K562 (cell line): Measurements from ENCODE around the gene PTPN9. TPM values are rescaled to one million over a fixed set of nuclear protein-coding genes. Genes with fewer than 3 reads are reported as not detected.

Experiments
- CCAR2 ChIP-seq: fragments of 200-400 bp; formaldehyde crosslinking; IDR thresholded peaks from 2 replicates; pipeline ENCODE4 v1.6.1; 2017; ENCODE audit warnings: mild to moderate bottlenecking, low read depth, low read length
- CREM ChIP-seq: IDR thresholded peaks from 2 replicates; pipeline ENCODE4 v1.6.1; 2014; ENCODE audit warnings: antibody characterized with exemption, low read depth
- ELF4 ChIP-seq: fragments of 450-650 bp; formaldehyde crosslinking; IDR thresholded peaks from 2 replicates; pipeline ENCODE4 v1.4.0; 2022; ENCODE audit warnings: missing genetic modification characterization
- HSF4 ChIP-seq: fragments of 250-450 bp; sonication (Bioruptor Pico); IDR thresholded peaks from 2 replicates; pipeline ENCODE4 v2.1.2; 2022; ENCODE audit warnings: mild to moderate bottlenecking, moderate library complexity, borderline replicate concordance
- KAT2B ChIP-seq: IDR thresholded peaks from one replicate; pipeline ENCODE4 v1.6.1; 2012; ENCODE audit warnings: low read depth, mild to moderate bottlenecking, control low read depth, inconsistent platforms, low read length, moderate library complexity
- MCM3 ChIP-seq: fragments of 450-650 bp; IDR thresholded peaks from 2 replicates; pipeline ENCODE4 v1.6.1; 2016
- MYBL2 ChIP-seq, 2 experiments: fragments of 450-650 bp in 1 of 2; sonication (generic) in 1 of 2; formaldehyde crosslinking in 1 of 2; IDR thresholded peaks; 2 replicates each; pipeline versions ENCODE4 v1.6.1 to v1.8.1; 2017 to 2022; ENCODE audit warnings: borderline replicate concordance in 1 of 2, inconsistent platforms in 1 of 2, low read depth in 1 of 2, mild to moderate bottlenecking in 1 of 2, missing genetic modification reagents in 1 of 2, moderate library complexity in 1 of 2
- PTRF ChIP-seq: fragments of 450-650 bp; IDR thresholded peaks from 2 replicates; pipeline ENCODE4 v1.6.1; 2016; ENCODE audit warnings: mild to moderate bottlenecking, missing genetic modification characterization, missing compliant biosample characterization
- SAFB ChIP-seq: fragments of 200-400 bp; formaldehyde crosslinking; IDR thresholded peaks from 2 replicates; pipeline ENCODE4 v1.6.1; 2017; ENCODE audit warnings: low read depth, low read length, borderline replicate concordance
- SIN3A ChIP-seq, 2 experiments: fragments of 150-350 bp in 1 of 2; IDR thresholded peaks; 2 replicates each; pipeline ENCODE4 v1.6.1; 2011 to 2016; ENCODE audit warnings: borderline replicate concordance in 2 of 2, low read depth in 2 of 2, low read length in 2 of 2, mild to moderate bottlenecking in 2 of 2, moderate library complexity in 2 of 2; ENCODE audit not compliant: control insufficient read depth in 1 of 2
- SREBF2 ChIP-seq: sonication (generic); formaldehyde crosslinking; IDR thresholded peaks from 2 replicates; pipeline ENCODE4 v1.4.0; 2020; ENCODE audit warnings: mild to moderate bottlenecking, missing genetic modification reagents
- ZBED1 ChIP-seq: IDR thresholded peaks from 2 replicates; pipeline ENCODE4 v1.6.1; 2014
- ZNF174 ChIP-seq: fragments of 250-450 bp; sonication (Bioruptor Pico); IDR thresholded peaks from 2 replicates; pipeline ENCODE4 v1.4.0; 2020; ENCODE audit warnings: mild to moderate bottlenecking
- ZNF764 ChIP-seq: fragments of 250-450 bp; sonication (Bioruptor Pico); IDR thresholded peaks from 2 replicates; pipeline ENCODE4 v1.4.0; 2020; ENCODE audit warnings: low read depth, mild to moderate bottlenecking, moderate library complexity
- ZNF780A ChIP-seq: fragments of 250-450 bp; sonication (Bioruptor Pico); IDR thresholded peaks from 2 replicates; pipeline ENCODE4 v1.5.0; 2021; ENCODE audit warnings: mild to moderate bottlenecking
- polyA plus RNA-seq, 8 experiments: library from polyadenylated mRNA; depleted of rRNA in 4 of 8; stranded (reverse) in 5 of 8; unstranded in 3 of 8; fragments of >200 nt; fragmentation: Nextera tagmentation in 2 of 8; fragmentation: Illumina TruSeq in 1 of 8; extraction: Ambion mirVana in 2 of 8; extraction: Trizol in 1 of 8; gene quantifications; 2 replicates each; pipeline versions ENCODE4 v1.2.1 to v1.2.3, GENCODE V29; 2011 to 2014; ENCODE audit warnings: inconsistent platforms in 1 of 8, missing spikeins in 1 of 8
- total RNA-seq, 7 experiments: library from RNA; depleted of rRNA in 6 of 7; stranded (reverse); fragments of >200 nt in 6 of 7; fragmentation: Illumina TruSeq in 2 of 7; extraction: Trizol in 2 of 7; gene quantifications; 2 replicates each; pipeline versions ENCODE4 v1.2.1 to v1.2.3, GENCODE V29; 2011 to 2021; ENCODE audit warnings: low replicate concordance in 1 of 7
- TF ChIP-seq, protein P1 (sequence below): sonication (generic); formaldehyde crosslinking; IDR thresholded peaks from 2 replicates; pipeline ENCODE4 v1.8.1; 2023; ENCODE audit warnings: missing genetic modification reagents, mild to moderate bottlenecking, borderline replicate concordance
- TF ChIP-seq, protein P2 (sequence below): sonication (generic); formaldehyde crosslinking; IDR thresholded peaks from 2 replicates; pipeline ENCODE4 v1.8.0; 2022; ENCODE audit warnings: mild to moderate bottlenecking, missing genetic modification reagents
- TF ChIP-seq, protein P3 (sequence below): sonication (generic); formaldehyde crosslinking; IDR thresholded peaks from 2 replicates; pipeline ENCODE4 v1.4.0; 2020; ENCODE audit warnings: mild to moderate bottlenecking, missing genetic modification reagents
- TF ChIP-seq, protein P4 (sequence below): sonication (generic); formaldehyde crosslinking; IDR thresholded peaks from 2 replicates; pipeline ENCODE4 v1.8.0; 2022; ENCODE audit warnings: missing genetic modification reagents, mild to moderate bottlenecking, borderline replicate concordance

The PTPN9 gene
- total and polyA plus RNA-seq, 9 of the 15 experiments (the other 6 are each of a cell fraction or from before 2014, with no cell fraction given), result 5.0 to 24.0 (median 14.2) TPM

DNA sequence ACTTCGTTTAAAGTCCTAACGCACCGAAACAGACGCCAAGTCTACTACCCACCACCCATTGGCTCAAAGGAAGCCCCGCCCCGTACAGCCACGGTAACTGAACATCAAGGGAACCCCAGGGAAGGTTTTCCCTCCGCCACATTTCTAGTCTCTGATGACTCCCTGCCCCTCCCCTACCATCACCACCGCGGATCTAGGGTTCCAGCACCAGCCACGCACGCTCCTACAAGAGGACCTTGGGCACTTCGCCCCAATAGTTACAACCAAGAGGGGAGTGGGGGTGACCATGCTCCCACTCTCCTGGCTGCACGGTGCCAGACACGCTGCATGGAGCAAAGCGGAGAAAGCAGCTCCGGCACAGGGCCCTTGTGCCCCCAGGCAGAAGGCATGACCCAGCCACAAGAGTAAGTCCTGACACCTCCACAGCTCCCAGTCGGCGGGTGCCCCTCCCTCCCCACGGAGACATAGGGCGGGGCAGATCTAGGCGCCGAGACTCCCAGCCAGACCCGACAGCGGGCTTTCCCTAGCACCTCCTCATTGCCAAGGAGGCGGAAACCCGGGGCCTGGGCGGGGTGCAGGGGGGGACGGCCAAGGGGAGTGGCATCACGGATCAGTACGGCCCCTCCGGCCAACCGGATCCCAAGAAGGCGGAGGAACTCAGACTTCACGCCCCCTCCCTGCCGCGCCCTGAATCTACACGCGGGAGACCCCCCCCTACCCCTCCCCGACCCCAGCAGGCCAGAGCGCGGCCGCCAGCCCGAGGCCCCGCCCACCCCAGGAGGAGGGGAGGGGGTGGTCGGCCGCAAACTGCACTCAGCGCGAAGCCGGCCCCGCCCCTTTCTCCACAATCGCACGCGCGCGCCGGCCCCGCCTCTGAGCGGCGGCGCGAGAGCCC, 128.6 kb downstream of the PTPN9 start (continued):
- TF ChIP-seq MYBL2 (IDR thresholded peaks at IDR 0.05; ENCODE audit: low read depth), result no peak
- no peak for TF ChIP-seq MYBL2 (CRISPR knock-in tag; IDR thresholded peaks at IDR 0.05; ENCODE audit: borderline replicate concordance)
- TF ChIP-seq CCAR2, result no peak
- TF ChIP-seq SAFB, result no peak
- no peak for TF ChIP-seq ZNF780A (CRISPR knock-in tag)
- TF ChIP-seq, protein P1, sequence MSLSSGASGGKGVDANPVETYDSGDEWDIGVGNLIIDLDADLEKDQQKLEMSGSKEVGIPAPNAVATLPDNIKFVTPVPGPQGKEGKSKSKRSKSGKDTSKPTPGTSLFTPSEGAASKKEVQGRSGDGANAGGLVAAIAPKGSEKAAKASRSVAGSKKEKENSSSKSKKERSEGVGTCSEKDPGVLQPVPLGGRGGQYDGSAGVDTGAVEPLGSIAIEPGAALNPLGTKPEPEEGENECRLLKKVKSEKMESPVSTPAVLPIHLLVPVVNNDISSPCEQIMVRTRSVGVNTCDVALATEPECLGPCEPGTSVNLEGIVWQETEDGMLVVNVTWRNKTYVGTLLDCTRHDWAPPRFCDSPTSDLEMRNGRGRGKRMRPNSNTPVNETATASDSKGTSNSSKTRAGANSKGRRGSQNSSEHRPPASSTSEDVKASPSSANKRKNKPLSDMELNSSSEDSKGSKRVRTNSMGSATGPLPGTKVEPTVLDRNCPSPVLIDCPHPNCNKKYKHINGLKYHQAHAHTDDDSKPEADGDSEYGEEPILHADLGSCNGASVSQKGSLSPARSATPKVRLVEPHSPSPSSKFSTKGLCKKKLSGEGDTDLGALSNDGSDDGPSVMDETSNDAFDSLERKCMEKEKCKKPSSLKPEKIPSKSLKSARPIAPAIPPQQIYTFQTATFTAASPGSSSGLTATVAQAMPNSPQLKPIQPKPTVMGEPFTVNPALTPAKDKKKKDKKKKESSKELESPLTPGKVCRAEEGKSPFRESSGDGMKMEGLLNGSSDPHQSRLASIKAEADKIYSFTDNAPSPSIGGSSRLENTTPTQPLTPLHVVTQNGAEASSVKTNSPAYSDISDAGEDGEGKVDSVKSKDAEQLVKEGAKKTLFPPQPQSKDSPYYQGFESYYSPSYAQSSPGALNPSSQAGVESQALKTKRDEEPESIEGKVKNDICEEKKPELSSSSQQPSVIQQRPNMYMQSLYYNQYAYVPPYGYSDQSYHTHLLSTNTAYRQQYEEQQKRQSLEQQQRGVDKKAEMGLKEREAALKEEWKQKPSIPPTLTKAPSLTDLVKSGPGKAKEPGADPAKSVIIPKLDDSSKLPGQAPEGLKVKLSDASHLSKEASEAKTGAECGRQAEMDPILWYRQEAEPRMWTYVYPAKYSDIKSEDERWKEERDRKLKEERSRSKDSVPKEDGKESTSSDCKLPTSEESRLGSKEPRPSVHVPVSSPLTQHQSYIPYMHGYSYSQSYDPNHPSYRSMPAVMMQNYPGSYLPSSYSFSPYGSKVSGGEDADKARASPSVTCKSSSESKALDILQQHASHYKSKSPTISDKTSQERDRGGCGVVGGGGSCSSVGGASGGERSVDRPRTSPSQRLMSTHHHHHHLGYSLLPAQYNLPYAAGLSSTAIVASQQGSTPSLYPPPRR, result peak; percentile 44; the same call in 1 of the 2 replicates
- no peak for TF ChIP-seq ZBED1
- no peak for TF ChIP-seq KAT2B
- TF ChIP-seq PTRF (tag), result no peak
- TF ChIP-seq, protein P2, sequence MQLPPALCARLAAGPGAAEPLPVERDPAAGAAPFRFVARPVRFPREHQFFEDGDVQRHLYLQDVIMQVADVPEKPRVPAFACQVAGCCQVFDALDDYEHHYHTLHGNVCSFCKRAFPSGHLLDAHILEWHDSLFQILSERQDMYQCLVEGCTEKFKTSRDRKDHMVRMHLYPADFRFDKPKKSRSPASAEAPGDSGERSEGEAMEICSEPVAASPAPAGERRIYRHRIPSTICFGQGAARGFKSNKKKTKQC, result no peak; the same call in 1 of the 2 replicates
- TF ChIP-seq, protein P3, sequence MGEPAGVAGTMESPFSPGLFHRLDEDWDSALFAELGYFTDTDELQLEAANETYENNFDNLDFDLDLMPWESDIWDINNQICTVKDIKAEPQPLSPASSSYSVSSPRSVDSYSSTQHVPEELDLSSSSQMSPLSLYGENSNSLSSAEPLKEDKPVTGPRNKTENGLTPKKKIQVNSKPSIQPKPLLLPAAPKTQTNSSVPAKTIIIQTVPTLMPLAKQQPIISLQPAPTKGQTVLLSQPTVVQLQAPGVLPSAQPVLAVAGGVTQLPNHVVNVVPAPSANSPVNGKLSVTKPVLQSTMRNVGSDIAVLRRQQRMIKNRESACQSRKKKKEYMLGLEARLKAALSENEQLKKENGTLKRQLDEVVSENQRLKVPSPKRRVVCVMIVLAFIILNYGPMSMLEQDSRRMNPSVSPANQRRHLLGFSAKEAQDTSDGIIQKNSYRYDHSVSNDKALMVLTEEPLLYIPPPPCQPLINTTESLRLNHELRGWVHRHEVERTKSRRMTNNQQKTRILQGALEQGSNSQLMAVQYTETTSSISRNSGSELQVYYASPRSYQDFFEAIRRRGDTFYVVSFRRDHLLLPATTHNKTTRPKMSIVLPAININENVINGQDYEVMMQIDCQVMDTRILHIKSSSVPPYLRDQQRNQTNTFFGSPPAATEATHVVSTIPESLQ (CRISPR knock-in tag), result no peak
- no peak; the same call in 1 of the 2 replicates for TF ChIP-seq CREM
- no peak for TF ChIP-seq ZNF764 (CRISPR knock-in tag)
- no peak for TF ChIP-seq ZNF174 (CRISPR knock-in tag)
- TF ChIP-seq HSF4 (CRISPR knock-in tag), result no peak
- TF ChIP-seq, protein P4, sequence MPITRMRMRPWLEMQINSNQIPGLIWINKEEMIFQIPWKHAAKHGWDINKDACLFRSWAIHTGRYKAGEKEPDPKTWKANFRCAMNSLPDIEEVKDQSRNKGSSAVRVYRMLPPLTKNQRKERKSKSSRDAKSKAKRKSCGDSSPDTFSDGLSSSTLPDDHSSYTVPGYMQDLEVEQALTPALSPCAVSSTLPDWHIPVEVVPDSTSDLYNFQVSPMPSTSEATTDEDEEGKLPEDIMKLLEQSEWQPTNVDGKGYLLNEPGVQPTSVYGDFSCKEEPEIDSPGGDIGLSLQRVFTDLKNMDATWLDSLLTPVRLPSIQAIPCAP, result no peak
- no peak for TF ChIP-seq SREBF2 (CRISPR knock-in tag)
- no peak for TF ChIP-seq ELF4 (CRISPR knock-in tag)
- no peak for TF ChIP-seq MCM3
- peak; percentile 15 to 77; a peak in 2 of 4 replicates for TF ChIP-seq SIN3A (IDR thresholded peaks at IDR 0.05; ENCODE audit: borderline replicate concordance in 2 of 2, control insufficient read depth in 1 of 2, low read depth in 2 of 2, low read length in 2 of 2)
